Measurements from ENCODE around the gene MCFD2.

MCFD2 gene

DNA sequence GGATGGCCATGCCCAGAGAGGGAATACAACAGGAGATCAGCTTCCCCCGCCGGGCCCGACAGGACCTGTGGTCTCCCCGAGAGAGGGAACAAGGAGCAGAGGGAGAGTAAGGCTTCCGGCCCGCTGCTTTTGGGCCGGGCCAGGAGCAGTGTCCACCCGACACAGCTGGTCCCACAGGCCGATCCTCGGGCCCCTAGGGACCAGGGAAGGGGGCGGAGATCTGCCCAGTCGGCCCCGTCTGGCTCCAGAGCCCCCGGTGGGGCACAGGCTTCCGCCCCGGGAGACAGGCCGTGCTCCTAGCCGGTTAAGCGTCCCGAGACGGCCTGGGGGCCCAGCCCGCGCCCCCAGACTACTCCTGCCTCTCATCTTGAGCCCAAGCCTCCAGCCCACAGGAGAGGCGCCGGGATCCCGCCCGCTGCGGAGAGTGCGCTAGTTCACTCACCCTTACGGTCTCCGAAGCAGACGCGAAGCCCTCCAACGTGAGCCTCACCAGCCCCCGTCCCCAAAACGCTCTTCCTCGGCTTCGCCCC, at the start of gene MCFD2:
TSS of gene MCFD2 (minus strand) at position 526 of the 530 bp plus-strand sequence. CDS start 6,635 bp downstream, outside the sequence.
- FAIRE-seq: no peak

DNA sequence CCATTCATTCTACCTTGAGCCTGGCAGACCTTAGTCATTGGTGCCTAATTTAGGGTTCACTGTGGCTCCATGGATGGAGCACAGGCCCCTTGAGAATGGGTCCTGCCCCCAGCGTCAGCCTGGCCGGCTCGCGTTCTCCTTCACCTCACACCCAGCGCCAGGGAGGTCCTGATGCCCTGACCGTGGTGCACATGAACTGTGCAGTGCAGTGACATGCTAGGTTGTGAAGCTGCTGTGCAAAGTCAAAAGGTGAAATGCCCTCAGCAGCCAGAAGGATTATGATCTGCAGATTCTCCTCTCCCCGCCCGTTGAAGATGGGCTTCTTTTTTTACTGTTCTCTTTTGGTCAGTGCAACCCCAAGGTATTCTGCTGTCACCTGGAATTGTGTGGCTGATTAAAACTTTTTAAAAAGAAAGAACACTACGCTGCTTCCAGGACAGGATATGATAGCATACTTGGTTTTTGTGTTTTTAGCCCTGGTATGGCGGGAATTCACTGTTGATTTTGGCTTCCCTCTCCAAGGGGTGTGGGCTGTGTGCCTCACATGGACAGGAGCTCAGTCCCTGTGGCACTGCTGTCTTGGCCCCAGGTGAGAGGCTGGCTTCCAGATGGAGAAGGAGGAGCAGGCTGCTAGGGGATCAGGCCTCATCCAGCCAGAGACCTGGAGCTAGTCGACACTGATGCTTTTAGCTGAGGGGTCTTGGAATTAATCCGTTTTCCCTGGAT, 49.4 kb upstream of the MCFD2 start:
- FAIRE-seq: no peak

GRCh38 chr2:46963941-46964673, 48.5 kb upstream of the MCFD2 start:
- no peak for FAIRE-seq

- no peak for FAIRE-seq
Measured at GRCh38 chr2:46963210-46963609, 47.6 kb upstream of the MCFD2 start.

- no peak for FAIRE-seq
Measured at GRCh38 chr2:46962751-46963150, 47.1 kb upstream of the MCFD2 start.

GRCh38 chr2:46960618-46961017, 45.0 kb upstream of the MCFD2 start:
- FAIRE-seq: no peak

DNA sequence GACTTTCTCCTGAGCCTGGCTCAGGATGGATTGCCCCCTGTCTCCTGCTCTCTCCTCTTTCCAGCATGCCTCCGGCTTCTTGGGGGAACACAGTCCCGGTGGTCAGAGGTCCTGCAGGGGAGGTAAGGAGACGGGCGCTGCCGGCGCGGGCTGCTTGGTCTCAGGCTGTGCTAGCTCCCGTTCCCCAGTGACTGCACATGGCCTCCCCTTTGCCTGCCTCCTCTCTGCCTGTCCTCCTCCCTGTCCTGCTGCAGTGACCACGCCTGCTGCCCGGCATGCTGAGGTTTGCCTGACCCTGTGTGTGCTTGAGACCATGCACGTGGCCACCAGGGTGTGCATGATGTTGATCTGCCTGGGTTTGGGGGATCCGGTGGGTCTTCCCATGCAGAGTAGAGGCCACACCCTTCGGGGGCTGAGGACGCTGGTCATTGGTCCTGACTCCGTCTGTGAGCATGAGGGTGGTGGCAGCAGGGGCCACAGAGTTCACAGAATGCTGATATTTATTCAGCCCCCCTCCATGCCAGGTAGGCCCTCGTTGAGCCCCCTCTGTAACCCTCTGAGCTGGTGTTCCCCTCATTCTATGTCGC, 42.9 kb upstream of the MCFD2 start:
- FAIRE-seq: no peak

DNA sequence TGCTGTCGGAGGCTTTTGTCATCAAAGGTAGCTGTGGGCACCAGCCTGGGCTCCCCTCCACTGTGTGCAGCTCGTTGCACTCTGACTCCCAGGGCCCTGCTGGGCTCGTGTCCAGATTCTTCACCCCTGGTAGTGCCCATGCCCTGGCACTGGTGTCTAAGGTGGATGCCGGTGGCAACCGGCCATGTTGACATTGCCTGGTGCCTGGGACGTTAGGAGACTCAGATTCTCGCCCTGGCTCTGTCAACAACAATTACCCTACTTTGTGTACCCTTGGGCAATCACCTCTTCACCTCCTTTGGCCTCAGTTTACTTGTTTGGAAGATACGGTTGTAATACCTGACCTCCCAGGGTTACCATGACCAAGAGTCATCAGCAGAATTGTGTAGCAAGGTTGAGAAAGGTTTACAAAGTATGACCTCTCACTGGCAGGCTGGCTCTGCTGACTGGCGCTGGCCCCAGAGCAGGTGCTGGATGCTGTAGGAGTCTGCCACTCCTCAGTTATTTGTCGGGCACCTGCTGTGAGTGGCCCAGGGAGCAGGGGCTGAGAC, 41.5 kb upstream of the MCFD2 start:
- no peak for FAIRE-seq

GRCh38 chr2:46955764-46956163, 40.2 kb upstream of the MCFD2 start:
- no peak for FAIRE-seq

- no peak for FAIRE-seq
Measured at GRCh38 chr2:46954951-46955571, 39.5 kb upstream of the MCFD2 start.

DNA sequence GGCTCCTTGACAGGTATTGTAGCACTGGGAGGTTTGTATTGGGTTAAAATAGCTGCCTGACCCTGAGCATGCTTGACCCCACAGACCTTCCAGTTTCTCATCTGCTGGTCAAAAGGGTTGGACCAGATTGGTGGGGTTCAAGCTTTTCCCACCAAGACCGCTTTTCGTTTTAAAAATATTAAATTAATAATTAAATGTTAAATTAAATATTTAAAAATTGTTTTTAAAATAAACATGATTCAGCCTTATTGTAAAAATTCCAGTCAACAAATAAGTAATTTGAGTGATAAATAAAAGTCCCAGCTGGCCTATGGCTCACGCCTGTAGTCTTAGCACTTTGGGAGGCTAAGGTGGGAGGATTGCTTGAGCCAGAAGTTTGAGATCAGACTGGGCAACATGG, 36.6 kb upstream of the MCFD2 start:
- no peak for FAIRE-seq

GRCh38 chr2:46951290-46952064, 35.9 kb upstream of the MCFD2 start:
- no peak for FAIRE-seq

DNA sequence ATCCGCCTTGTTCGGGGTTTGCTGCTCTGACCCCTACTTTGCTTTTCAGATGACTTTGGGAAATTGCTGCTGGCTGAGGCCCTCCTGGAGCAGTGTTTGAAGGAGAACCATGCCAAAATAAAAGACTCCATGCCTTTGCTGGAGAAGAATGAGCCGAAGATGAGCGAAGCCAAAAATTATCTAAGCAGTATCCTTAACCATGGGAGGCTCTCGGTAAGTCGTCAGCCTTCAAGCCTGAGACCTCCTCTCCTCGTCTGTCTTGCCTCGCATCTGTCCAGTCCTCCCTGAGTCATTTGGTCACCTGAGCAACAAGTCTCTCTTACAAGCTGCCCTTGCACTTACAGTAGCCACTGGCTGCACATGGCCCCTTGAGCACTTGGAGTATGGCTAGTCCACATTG, 34.7 kb upstream of the MCFD2 start:
- FAIRE-seq: no peak

DNA sequence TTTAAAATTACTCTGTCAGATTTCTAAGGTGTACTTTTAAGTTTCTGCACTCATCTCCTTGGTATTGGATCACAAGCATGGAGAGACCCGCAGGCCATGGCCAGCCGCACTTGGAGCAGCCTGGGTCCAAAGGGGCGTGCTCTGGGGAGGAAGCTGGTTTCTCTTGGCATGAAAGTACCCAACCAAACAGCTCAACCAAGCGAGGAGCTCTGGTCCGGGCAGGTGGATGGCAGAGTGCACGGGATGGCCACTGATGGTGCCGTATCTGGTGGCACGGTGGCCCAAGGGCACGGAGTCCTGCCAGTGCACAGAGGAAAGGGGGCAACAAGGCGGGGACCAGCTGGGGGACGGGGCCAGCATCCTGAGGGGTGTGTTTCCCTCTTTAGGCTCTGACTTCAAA, 32.2 kb upstream of the MCFD2 start:
- FAIRE-seq: no peak

DNA sequence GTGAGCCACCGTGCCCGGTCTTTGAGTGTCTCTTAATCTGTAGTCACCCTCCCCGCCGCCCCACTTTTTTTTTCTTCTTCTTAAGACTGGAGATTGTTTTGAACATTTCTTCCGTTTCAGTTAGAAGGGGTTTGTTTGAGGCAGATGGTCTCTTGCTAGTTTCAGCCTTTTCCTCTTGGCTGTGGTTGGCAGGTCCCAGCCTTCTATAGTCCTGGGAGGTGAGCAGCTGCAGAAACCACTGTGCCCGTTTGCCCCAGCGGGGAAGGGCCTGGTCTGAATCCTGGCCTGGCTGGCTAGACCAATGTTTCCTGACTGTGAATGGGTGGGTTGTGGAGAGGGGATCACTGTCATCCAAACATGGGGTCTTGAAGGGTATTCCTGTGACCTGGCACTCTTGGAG, 30.1 kb upstream of the MCFD2 start:
- no peak for FAIRE-seq

GRCh38 chr2:46943881-46944798, 28.5 kb upstream of the MCFD2 start:
- FAIRE-seq: no peak

- no peak for FAIRE-seq
Measured at GRCh38 chr2:46942891-46943626, 27.5 kb upstream of the MCFD2 start.

- FAIRE-seq: no peak
Measured at GRCh38 chr2:46942143-46942526, 26.5 kb upstream of the MCFD2 start.

GRCh38 chr2:46939626-46940359, 24.2 kb upstream of the MCFD2 start:
- FAIRE-seq: no peak
